ENCODE measurements around the gene OLR1. TPM values are rescaled to one million over a fixed set of nuclear protein-coding genes. Genes with fewer than 3 reads are reported as not detected.

Gene OLR1
- total RNA-seq, 1 donor from 2014 or later: 0.98 TPM

- H3K4me3 ChIP-seq (ENCODE audit: insufficient read depth, low read depth, low read length): no peak overlapping the region
- H2AFZ ChIP-seq (ENCODE audit: low read depth, low read length): peak overlapping the region; percentile 5
- Mint-ChIP-seq H3K4me3 (ENCODE audit: unreplicated experiment) (no peak overlapping the region), H3K36me3 (ENCODE audit: low read depth, unreplicated experiment) (no peaks in the 10 kb centered on the region), H3K4me1 (ENCODE audit: low read depth, unreplicated experiment) (peaks cover 7% of the 10 kb centered on the region), H3K27me3 (ENCODE audit: low read depth, unreplicated experiment) (no peaks in the 10 kb centered on the region), H3K27ac (ENCODE audit: unreplicated experiment) (no peak overlapping the region), H3K9me3 (ENCODE audit: unreplicated experiment) (no peaks in the 10 kb centered on the region)
- H3K9me3 ChIP-seq (ENCODE audit: insufficient read depth, low read depth, low read length): no peaks in the 10 kb centered on the region
- H3K27ac ChIP-seq (ENCODE audit: low read depth, low read length): no peak overlapping the region
- no peaks in the 10 kb centered on the region for H4K20me1 ChIP-seq (ENCODE audit: insufficient read depth, low read length)
- no peaks in the 10 kb centered on the region for H3K79me2 ChIP-seq (ENCODE audit: insufficient read depth, low read length)
- H3K9ac ChIP-seq (ENCODE audit: low read length): no peak overlapping the region
- no peak for TF ChIP-seq CTCF (IDR thresholded peaks at IDR 0.05; ENCODE audit: insufficient read depth, low read depth, low read length)
- TF ChIP-seq EZH2 (IDR thresholded peaks at IDR 0.05; ENCODE audit: insufficient read depth, low read length): no peak
- peaks cover 3% of the 10 kb centered on the region for H3K4me1 ChIP-seq (ENCODE audit: insufficient read depth, low read length)
- no peak for FAIRE-seq
- DNase-seq (ENCODE audit: low read depth): no peak
- peaks cover 2% of the 10 kb centered on the region for H3K27me3 ChIP-seq (ENCODE audit: insufficient read depth, low read length)
- peak overlapping the region; percentile 38 for H3K4me2 ChIP-seq (ENCODE audit: low read length)
- H3K36me3 ChIP-seq (ENCODE audit: insufficient read depth, low read length): no peaks in the 10 kb centered on the region
Measured at GRCh38 chr12:10179776-10180181, 7.8 kb upstream of the OLR1 start.

GRCh38 chr12:10178821-10179220 is 6.9 kb upstream of the OLR1 start, which contains the start of gene TMEM52B:
TSS of gene TMEM52B (plus strand) at chr12:10179032. CDS start at chr12:10179575, 543 bp downstream.
- H3K27me3 Mint-ChIP-seq (ENCODE audit: low read depth, unreplicated experiment): no peaks in the 10 kb centered on the region
- H3K36me3 ChIP-seq (ENCODE audit: insufficient read depth, low read length): no peaks in the 10 kb centered on the region
- no peak within 1 kb of the TSS for H3K9ac ChIP-seq (ENCODE audit: low read length)
- no peaks in the 10 kb centered on the region for H3K36me3 Mint-ChIP-seq (ENCODE audit: low read depth, unreplicated experiment)
- peaks cover 3% of the 10 kb centered on the region for H3K4me1 ChIP-seq (ENCODE audit: insufficient read depth, low read length)
- FAIRE-seq (no peak), DNase-seq (ENCODE audit: low read depth) (no peak)
- peaks cover 7% of the 10 kb centered on the region for H3K4me1 Mint-ChIP-seq (ENCODE audit: low read depth, unreplicated experiment)
- H3K27ac ChIP-seq (ENCODE audit: low read depth, low read length): no peak within 1 kb of the TSS
- peaks cover 2% of the 10 kb centered on the region for H3K27me3 ChIP-seq (ENCODE audit: insufficient read depth, low read length)
- no peaks in the 10 kb centered on the region for H4K20me1 ChIP-seq (ENCODE audit: insufficient read depth, low read length)
- H3K4me2 ChIP-seq (ENCODE audit: low read length): peak within 1 kb of the TSS; percentile 38
- no peak within 1 kb of the TSS for H3K27ac Mint-ChIP-seq (ENCODE audit: unreplicated experiment)
- no peaks in the 10 kb centered on the region for H3K9me3 Mint-ChIP-seq (ENCODE audit: unreplicated experiment)
- no peak for TF ChIP-seq CTCF (IDR thresholded peaks at IDR 0.05; ENCODE audit: insufficient read depth, low read depth, low read length)
- no peak for TF ChIP-seq EZH2 (IDR thresholded peaks at IDR 0.05; ENCODE audit: insufficient read depth, low read length)
- no peaks in the 10 kb centered on the region for H3K9me3 ChIP-seq (ENCODE audit: insufficient read depth, low read depth, low read length)
- H3K4me3 ChIP-seq (ENCODE audit: insufficient read depth, low read depth, low read length): no peak within 1 kb of the TSS
- no peak within 1 kb of the TSS for H3K4me3 Mint-ChIP-seq (ENCODE audit: unreplicated experiment)
- no peaks in the 10 kb centered on the region for H3K79me2 ChIP-seq (ENCODE audit: insufficient read depth, low read length)
- H2AFZ ChIP-seq (ENCODE audit: low read depth, low read length): no peak within 1 kb of the TSS

- Histone ChIP-seq H3K27me3 (ENCODE audit: insufficient read depth, low read length) (peaks cover 2% of the 10 kb centered on the region), H3K9ac (ENCODE audit: low read length) (no peak overlapping the region), H3K4me2 (ENCODE audit: low read length) (no peak overlapping the region), H2AFZ (ENCODE audit: low read depth, low read length) (no peak overlapping the region), H4K20me1 (ENCODE audit: insufficient read depth, low read length) (no peaks in the 10 kb centered on the region), H3K79me2 (ENCODE audit: insufficient read depth, low read length) (no peaks in the 10 kb centered on the region), H3K36me3 (ENCODE audit: insufficient read depth, low read length) (no peaks in the 10 kb centered on the region), H3K9me3 (ENCODE audit: insufficient read depth, low read depth, low read length) (no peaks in the 10 kb centered on the region), H3K4me1 (ENCODE audit: insufficient read depth, low read length) (peaks cover 3% of the 10 kb centered on the region), H3K27ac (ENCODE audit: low read depth, low read length) (no peak overlapping the region), H3K4me3 (ENCODE audit: insufficient read depth, low read depth, low read length) (no peak overlapping the region)
- H3K27me3 Mint-ChIP-seq (ENCODE audit: low read depth, unreplicated experiment): peaks cover 1% of the 10 kb centered on the region
- FAIRE-seq: no peak
- no peak overlapping the region for H3K4me3 Mint-ChIP-seq (ENCODE audit: unreplicated experiment)
- TF ChIP-seq EZH2 (IDR thresholded peaks at IDR 0.05; ENCODE audit: insufficient read depth, low read length): no peak
- TF ChIP-seq CTCF (IDR thresholded peaks at IDR 0.05; ENCODE audit: insufficient read depth, low read depth, low read length): no peak
- DNase-seq (ENCODE audit: low read depth): no peak
- H3K4me1 Mint-ChIP-seq (ENCODE audit: low read depth, unreplicated experiment): peaks cover 8% of the 10 kb centered on the region
- no peaks in the 10 kb centered on the region for H3K9me3 Mint-ChIP-seq (ENCODE audit: unreplicated experiment)
- no peaks in the 10 kb centered on the region for H3K36me3 Mint-ChIP-seq (ENCODE audit: low read depth, unreplicated experiment)
- no peak overlapping the region for H3K27ac Mint-ChIP-seq (ENCODE audit: unreplicated experiment)
Measured at GRCh38 chr12:10175846-10176636, 4.1 kb upstream of the OLR1 start.
